PC-9 (cell line): ENCODE results near the gene ZSCAN30.

Experiments used
- EZH2 ChIP-seq: fragments of 200-600 bp; sonication (generic); IDR thresholded peaks from 2 replicates; pipeline ENCODE4 v1.8.0; 2017; ENCODE audit warnings: antibody characterized with exemption, low read depth
- TF ChIP-seq, protein P1 (sequence below): fragments of 200-600 bp; sonication (generic); conservative IDR thresholded peaks from 2 replicates; pipeline ENCODE4 v1.6.1; 2017; ENCODE audit warnings: mixed run types, antibody characterized with exemption, mild to moderate bottlenecking, moderate library complexity

DNA sequence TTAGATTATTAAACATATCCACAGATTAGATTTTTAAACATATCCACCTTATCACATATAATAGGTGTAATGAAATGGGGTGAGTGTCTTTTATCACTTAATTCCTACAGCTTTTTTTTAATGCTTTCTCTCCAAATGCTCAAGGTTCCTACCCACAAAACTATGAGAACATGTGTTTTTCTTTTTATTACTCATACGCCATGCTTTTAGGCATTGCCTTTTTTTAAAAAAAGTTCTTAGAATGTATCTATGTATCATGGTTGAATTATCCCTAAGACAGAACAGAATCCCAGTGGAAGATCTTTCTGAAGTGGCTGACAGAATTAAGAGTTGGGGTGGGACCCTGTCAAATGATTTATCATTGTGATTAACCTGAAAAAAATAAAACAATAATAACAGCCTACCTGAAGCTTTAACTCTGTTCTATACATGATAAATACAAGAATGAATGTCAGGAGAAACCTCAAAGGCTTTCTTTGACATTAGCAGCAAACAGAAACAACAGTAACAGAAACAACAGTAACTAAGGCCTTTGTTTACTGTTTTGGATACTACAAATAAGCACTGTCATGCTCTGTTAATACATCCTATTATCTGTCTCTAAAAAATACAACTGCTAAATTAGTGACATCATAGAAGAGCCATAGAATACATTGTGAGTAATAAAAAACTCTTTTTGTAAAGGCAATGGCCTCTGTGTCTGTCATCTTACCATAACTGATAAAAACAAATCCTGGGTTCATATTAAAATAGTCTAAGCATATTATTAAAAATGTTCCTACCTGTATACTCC, 53.3 kb downstream of the ZSCAN30 start:
- TF ChIP-seq, protein P1, sequence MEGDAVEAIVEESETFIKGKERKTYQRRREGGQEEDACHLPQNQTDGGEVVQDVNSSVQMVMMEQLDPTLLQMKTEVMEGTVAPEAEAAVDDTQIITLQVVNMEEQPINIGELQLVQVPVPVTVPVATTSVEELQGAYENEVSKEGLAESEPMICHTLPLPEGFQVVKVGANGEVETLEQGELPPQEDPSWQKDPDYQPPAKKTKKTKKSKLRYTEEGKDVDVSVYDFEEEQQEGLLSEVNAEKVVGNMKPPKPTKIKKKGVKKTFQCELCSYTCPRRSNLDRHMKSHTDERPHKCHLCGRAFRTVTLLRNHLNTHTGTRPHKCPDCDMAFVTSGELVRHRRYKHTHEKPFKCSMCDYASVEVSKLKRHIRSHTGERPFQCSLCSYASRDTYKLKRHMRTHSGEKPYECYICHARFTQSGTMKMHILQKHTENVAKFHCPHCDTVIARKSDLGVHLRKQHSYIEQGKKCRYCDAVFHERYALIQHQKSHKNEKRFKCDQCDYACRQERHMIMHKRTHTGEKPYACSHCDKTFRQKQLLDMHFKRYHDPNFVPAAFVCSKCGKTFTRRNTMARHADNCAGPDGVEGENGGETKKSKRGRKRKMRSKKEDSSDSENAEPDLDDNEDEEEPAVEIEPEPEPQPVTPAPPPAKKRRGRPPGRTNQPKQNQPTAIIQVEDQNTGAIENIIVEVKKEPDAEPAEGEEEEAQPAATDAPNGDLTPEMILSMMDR: no peak
- no peak for TF ChIP-seq EZH2
